Measurements from ENCODE around the gene CHSY1.
"Not testable (repeated sequence)": the region's sequence is repeated elsewhere in the genome, so short reads cannot be mapped to it uniquely, and the experiment has no call there.

Gene CHSY1, protein sequence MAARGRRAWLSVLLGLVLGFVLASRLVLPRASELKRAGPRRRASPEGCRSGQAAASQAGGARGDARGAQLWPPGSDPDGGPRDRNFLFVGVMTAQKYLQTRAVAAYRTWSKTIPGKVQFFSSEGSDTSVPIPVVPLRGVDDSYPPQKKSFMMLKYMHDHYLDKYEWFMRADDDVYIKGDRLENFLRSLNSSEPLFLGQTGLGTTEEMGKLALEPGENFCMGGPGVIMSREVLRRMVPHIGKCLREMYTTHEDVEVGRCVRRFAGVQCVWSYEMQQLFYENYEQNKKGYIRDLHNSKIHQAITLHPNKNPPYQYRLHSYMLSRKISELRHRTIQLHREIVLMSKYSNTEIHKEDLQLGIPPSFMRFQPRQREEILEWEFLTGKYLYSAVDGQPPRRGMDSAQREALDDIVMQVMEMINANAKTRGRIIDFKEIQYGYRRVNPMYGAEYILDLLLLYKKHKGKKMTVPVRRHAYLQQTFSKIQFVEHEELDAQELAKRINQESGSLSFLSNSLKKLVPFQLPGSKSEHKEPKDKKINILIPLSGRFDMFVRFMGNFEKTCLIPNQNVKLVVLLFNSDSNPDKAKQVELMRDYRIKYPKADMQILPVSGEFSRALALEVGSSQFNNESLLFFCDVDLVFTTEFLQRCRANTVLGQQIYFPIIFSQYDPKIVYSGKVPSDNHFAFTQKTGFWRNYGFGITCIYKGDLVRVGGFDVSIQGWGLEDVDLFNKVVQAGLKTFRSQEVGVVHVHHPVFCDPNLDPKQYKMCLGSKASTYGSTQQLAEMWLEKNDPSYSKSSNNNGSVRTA
- total RNA-seq: 49.4 to 283 reads per million in 2 experiments

DNA sequence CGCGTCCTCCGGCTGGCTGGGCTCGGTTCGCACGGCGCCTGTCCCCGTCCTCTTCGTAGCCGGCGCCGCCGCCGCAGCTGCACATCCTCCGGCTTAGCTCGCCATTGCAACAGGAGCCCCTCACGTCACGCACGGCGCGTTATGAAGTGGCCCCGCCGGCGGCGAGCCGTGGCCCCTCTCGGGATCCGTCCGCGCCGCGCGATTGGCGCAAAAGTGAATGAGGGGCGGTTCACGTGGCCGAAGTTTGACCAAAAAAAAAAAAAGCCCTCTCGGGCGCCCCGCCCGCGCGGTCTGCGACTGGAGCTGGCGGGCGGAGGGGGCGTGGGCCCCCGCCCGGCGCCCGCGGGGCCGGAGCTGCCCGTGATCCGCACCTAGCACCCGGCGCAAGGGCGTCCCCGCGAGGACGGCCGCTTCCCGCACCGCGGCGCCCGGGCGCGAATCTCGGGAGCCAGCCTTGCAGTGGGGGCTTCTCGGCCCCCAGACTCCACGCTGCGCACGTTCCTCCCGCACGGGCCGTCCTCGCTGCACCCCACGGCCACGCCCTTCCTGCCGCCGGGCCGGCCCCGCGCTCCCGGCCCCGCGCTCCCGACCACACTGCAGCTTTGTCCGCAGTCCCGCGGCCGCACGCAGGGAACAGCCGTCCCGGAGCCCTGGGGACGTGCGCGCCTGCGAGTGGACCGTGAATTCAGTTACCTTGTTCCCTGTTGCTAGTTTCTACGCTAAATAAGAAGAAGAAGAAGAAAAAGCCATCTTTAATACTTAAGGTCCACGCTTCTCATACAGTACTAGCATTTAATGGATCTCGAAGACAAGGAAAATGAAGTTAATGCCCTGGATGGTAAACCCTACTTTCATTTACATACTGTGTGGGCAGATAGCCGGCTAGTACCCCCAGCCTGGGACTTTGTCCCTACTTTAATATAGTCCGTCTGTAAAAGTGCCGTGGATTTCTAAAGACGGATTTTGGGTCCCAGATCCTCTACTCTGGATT is at the start of gene CHSY1:
Gene CHSY1, minus strand, starts transcription at position 219 of the 991 bp plus-strand sequence. CDS start 592 bp downstream, outside the sequence.
- peak; percentile 70 for DNase-seq (ENCODE audit: low read depth)

DNA sequence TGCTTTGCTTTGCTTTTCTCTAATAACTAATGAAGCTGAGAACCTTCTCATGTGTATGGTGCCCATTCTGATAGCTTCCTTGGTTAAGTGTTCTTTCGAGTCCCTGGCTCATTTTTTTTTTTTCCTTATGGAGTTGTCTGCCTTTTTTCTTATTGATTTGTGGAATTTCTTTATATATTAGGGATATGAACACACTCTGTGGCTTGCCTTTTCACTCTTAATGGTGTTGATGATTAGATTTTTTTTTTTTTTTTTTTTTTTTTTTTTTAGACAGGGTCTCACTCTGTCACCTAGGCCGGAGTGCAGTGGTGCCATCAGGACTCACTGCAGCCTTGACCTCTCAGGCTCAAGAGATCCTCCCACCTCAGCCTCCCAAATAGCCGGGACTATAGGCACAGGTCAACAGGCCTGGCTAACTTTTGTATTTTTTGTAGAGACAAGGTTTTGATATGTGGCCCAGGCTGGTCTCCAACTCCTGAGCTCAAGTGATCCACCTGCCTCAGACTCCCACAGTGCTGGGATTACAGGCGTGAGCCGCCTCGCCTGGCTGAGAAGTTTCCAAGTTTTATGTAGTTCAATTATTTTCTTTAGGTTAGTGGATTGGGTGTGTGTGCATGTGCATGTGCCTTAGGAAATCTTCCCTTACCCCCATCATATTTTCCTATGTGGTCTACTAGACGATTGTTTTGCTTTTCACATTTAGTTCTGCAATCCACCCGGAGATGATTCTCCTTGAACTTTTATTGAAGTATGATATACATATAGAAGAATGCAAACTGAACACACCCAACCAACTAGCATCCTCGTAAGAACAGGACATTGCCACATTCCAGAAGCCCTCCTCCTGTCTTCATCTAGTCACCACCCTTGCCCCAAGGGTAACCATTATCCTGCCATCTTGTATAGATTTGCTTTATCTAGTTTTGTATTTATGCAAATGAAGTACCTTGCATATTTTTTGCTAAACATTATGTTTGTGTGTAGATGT is 44.9 kb upstream of the CHSY1 start:
- no peak for DNase-seq (ENCODE audit: low read depth)

DNA sequence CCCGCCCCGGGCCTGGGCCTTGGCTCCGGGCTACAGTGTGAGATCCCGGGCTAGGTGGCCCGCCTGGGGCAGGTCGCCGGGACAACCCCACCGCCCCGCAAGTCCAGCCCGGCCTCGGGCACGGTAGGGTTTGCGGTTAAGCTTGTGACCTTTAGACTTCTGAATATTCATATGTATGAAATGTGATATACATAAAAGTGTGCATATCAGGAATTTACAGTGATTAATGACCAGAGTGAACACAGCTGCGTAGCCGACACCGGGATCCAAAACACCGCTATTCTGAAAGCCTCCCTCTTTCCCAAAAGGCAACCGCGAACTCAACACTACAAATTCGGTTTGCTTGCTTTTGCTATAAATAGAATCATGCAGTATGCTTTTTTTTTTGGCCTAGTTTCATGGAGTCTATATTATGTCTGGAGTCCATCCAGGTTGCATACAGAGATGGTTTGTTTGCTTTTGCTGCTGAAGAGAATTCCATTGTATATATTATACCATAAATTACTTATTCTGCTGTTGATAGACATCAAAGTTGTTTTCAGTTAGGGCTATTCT is 43.8 kb upstream of the CHSY1 start:
- DNase-seq (ENCODE audit: low read depth): no peak

DNA sequence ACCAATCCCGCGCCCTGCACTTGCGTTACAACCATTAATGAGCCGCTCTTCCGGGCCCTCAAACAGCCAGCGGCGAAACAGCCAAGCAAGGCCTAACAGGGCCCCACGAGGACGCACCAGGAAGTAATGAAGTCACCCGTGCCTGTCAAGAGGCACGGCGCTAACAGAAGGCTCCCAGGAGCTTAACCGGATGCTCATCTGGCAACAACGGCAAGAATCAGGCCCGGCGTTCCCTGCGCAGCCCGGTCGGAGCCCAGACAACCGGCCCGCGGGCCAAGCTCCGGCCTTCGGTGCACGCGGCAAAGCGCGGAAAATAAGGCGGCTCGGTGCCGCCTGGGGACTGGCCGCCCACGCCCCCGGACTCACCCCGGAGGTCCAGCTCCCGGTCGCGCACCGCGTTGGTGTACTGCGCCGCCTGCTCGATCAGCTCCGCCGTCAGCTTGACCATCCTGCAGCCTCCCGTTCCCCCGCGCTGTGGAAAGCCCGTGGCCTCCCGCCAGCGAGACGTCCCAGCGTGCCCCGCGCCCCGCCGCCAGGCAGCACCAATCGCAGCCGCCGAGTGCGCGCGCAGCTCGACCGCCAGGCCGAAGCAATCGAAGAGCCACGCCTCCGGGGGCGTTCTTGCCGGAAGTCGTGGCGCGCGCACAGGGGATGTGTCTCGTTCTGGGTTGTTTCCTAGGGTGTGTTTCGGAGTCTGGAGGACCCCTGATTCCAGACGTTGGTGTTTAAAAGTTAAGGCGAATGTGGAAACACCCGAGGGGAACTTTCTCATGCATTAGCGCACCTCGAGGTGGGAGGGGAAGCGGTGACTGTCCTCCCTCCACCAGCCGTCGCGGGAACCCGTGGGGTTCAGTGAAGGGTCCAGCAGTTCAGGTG is 43.1 kb upstream of the CHSY1 start, which contains the start of gene SNRPA1:
Gene SNRPA1, minus strand, starts transcription at position 518 of the 876 bp plus-strand sequence. Its CDS starts 70 bp downstream, at position 448.
- peak; percentile 97 for DNase-seq (ENCODE audit: low read depth)

DNA sequence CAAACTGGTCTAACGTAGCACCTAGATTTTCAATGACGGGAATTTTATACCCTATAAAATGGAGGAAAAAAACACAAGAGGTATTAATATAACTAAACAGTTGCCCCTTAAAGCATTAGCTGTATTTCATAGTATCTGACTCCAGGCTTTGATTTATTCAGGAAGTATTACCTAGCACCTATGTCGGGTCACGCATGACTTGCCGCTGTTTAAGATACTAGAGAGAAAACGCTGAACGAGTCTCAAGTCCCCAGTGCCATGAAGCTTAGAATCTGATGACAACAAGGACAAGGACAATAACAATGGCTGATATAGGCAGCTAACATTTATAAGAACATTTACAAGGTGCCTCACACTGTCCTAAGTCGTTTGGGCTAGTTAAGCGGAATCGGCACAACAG is 41.3 kb upstream of the CHSY1 start:
- no peak for DNase-seq (ENCODE audit: low read depth)

DNA sequence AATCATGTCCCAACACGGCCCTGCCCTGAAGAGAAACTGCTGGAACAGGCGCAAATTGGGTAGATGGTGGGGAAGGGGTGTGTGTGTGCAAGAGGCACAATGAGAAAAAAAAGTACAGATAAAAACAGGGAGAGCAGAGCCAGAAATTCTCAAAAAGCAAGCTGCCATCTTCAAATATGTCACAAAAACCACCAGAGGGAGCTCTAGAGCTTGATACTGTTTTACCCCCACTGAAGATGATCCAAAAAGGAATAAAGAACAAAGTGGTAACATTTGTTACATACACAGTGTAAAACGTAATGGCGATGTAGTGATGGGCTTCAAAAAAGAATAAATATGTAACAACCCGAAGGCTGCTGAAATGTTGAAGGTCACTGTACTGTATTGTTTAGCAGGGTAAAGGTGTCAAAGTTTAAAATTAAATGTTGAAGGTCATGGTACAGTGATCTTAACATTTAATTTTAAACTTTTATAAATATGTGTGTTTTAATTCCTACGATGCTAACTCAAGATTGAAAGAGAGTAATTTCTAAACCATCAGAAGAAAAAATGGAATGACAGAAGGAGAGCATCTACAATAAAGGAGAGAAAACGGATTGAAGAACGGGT is 37.2 kb upstream of the CHSY1 start:
- no peak for DNase-seq (ENCODE audit: low read depth)

DNA sequence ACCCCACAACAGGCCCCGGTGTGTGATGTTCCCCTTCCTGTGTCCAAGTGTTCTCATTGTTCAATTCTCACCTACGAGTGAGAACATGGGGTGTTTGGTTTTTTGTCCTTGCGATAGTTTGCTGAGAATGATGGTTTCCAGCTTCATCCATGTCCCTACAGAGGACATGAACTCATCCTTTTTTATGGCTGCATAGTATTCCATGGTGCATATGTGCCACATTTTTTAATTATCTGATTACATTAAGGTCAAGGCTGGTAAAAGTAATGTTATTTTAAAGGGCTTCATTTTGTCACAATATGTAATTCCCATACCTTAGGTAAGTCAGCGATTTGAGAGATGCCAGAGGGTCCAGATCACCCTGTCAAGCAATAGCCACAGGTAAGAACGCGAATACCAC is 35.5 kb upstream of the CHSY1 start:
- DNase-seq (ENCODE audit: low read depth): not testable (repeated sequence)

DNA sequence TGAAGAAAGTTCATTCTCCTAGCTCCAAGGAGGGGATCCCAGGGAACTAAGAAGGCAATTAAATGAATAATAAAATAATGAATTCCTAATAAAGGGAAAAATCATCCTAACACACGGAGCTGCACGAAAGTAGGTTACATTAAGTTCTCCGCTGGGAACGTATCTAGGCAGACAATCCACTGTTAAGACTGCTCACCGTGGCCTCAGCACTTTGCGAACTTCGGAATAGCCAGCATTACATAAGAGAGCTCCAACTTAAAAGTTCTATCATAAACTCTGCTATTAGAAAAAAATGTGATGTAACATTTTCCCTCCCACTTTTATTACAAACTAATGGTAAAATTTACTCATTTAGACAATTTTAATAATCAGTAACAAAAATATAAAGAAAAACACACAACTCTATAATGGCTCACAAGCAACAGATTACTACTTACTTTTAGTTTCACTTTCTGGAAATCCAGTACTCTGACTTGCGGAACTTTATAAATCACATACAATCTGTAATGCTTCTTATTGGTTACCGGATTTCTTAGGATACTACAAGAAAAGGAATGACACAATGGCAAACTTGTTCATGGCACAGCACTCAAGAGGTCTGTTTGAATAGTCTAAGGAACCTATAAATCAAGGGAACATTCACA is 34.7 kb upstream of the CHSY1 start:
- DNase-seq (ENCODE audit: low read depth): no peak

DNA sequence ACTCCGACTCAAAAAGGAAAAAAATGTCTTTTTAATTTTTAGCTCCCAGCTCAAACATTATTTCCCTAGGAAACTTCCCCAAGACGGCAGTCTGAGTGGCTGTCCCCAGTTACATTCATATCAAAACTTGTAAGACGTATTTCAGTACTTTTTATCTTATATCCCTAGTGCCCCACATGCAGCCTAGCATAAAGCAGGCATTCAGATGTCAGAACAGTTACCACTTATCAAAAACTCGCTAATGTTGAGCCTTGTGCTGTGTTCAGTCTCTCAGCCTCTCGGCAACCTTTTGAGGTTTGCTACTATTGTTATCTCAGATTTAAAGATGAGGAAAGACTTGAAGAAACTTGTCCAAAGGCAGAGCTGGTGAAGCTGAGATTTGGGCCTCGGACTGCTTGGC is 32.1 kb upstream of the CHSY1 start:
- DNase-seq (ENCODE audit: low read depth): no peak

DNA sequence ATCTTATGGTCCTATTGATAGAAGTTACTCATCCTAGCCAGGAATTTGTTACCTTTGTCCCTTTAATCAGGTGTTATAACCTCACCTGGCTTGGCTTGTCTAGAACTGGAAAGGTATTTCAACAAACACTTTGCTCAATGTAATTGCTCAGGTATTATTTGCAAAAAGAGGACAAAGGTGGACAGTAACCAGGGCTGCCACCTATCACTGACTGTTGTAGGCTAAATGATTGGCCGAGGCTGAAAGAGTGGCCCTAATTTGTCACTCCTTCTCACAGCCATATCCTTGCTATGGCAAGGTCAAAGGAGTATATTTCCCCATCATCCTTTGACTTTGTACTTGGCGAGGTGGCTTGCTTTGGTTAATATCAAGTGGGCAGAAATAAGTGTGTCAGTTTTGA is 28.2 kb upstream of the CHSY1 start:
- DNase-seq (ENCODE audit: low read depth): no peak

DNA sequence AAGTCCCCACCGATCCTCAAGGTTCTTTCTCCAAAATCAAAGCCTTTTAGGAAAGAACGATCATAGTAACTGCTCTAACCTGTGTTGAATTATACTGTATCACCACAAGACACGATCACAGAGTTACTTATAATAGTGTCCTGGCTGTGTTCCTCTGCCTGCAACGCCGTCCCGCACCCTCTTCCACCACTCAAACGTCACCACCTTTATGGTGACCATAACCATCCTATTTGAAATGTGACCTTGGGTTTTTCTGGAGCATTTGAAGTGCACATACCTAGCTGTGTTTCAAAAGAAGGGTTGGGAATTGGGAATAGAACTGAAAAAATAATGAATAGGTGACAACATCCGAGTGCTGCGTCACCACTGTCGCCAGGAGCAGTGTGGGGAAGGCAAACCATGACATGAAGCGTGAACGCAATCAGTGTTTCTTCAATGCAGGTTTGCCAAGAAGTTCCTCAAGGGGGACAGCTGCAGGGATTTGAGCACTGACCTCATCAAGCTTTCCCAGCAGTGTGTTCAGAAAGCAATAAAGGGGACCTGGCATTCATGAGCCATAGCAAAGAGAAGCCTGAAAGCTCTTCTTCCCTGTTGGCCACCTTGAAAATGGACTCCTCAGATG is 26.2 kb upstream of the CHSY1 start:
- no peak for DNase-seq (ENCODE audit: low read depth)

DNA sequence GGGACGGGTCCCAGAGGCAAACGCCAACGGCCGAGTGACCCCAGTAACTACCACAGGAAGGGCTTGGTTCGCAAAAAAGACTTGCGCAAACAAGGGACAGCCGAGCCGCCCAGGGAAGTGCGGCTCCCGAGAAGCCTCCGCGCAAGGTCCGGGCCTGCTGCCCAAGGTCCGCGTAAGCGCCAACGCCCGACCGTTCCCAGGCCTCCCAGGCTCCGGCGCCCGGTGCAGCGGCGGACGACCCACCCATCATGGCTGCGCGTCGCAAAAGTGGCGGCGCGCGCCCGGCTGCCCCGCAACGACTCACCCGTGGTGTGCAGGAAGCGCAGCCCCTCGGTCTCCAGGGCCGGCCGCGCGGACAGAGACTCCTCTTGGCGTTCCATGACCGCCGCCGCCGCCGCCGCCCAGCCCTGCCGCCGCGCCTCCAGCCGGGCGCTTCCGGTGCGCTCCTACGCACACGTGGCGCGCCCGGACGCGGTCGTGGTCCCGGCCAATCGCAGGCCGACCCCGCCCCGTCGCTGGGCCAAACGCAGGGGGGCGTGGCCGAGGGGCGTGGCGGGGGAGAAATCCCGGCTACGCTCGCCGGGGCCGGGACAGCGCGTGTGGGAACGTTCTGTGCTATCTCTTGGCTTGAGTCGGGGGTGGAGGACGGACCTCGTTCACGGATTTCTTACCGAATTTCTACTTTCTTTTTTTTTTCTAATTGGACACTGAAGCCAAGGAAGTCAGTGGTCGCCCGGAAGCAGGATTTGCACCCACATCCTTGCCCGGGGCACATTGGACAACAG is 25.4 kb upstream of the CHSY1 start, which contains the start of gene SELENOS:
Gene SELENOS, minus strand, starts transcription at position 448 of the 785 bp plus-strand sequence. Its CDS starts 68 bp downstream, at position 380.
- peak; percentile 84 for DNase-seq (ENCODE audit: low read depth)

DNA sequence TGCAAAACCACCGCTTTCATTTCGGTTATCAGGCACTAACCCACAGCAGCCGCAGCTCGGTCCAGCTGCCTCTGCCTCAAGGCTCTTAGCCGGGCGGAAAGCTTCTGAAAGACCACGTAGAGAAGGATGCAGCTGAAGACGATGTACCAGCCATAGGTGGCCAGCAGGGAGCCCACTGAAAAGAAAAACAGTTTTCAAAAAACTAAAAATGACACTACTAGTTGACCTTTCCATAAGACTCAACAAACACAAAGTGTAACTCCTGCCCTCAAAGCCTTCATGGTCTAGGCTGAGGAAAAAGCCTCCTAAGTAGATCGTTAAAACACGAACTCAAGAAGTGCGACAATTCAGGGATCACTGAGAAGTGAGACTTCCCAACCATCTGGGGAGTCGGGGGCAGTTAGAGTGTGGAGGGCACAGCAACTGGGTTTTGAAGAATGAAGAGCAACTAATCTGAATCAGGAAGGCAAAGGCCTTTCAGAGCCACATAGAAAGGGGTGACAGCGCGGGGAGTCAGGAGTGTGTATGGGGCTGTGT is 24.7 kb upstream of the CHSY1 start:
- DNase-seq (ENCODE audit: low read depth): no peak

DNA sequence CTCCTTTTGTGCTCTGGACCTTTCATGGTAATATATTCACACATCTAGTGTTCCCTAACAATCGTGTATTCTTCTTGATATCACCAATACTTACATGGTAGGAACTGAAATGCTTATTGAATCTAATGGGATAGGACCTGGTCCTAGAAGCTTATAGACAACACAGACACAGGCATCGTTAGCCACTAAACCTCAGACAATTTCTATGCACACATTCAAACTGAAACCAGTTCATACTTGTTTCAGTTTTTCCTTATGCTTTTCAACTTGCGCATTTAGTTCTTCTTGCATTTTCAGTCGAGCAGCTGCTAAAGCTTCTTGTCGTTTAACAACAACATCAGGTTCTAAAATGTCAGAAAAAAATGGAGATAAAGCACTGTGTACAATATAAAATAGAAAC is 23.2 kb upstream of the CHSY1 start:
- DNase-seq (ENCODE audit: low read depth): no peak

DNA sequence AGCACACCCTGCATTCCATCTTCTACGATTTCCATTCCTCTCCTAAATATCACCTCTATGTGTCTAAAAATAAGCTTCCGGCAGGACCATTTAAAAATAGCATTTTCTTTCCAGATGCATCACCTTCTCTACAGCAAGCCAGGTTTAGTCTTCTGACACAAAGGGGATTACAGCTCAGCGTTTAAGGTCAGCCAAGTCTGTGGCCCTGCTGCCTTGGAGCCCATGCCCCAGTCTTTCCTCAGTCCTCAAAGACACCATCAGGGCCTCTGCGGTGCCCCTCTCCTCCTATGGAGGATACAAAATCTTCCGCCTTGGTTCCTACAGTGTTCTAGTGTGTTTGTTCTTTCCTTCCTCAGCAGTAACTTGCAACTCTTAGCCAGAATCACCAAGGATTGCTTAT is 21.7 kb upstream of the CHSY1 start:
- DNase-seq (ENCODE audit: low read depth): no peak

DNA sequence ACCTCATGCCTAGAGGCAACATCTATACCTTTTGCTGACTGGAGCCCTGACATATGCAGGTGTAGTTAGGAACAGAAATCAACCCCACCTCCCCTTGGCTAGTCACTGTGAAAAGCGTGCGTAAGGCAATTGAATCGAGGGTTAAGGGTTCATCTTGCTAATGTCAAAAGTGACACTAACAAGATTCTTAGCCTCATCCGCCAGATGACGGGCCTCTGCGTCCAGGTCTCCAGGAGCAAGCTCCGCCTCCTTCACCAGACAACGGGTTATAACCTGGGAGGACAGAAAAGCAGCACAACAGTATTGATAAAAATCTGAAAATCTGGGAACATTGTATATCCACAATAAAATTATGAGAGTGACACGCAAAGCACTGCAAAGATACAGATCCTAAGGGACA is 20.7 kb upstream of the CHSY1 start:
- no peak for DNase-seq (ENCODE audit: low read depth)
